ENCODE measurements around the gene WNT10A.

DNA sequence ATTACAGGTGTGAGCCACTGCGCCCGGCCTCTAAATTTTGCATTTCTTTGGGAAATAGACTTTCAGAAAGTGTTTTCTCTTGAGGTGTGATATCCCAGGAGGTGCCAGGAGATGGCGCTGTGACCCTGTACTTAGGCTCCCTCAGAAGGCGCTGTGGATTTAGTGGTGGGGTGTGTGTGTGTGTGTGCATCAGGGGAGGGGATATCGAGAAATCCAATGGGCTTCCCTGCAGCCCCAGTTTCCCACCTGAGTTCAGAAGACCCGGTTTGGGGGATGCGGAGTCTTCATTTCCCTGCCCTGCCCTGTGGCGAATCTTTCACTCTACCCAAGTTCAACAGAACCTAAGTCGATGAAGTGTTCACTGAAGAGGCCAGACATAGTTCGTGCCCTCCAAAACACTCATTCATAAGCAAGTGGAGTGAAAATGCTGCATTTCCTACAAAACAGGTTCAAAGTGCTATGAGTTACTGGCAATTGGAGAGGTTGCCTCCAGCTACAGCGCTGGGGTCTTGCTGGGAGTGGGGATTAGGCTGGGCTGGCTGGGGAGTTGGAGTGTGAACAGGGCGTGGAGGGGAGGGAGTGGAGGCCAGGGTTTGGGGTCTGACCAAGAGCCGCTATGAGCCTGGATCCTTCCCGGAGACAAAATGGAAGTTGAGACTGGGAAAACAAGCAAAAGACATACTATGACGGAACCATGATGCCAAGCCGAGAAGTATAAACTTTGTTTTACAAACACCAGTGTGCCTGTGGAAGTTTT lies 27.6 kb upstream of the WNT10A start:
- no peak for TF ChIP-seq POLR2AphosphoS5 (IDR thresholded peaks at IDR 0.05; ENCODE audit: low read depth, low read length)
- TF ChIP-seq TAF1 (IDR thresholded peaks at IDR 0.05; ENCODE audit: borderline replicate concordance, insufficient read depth, low read length): no peak
- TF ChIP-seq, protein P1, sequence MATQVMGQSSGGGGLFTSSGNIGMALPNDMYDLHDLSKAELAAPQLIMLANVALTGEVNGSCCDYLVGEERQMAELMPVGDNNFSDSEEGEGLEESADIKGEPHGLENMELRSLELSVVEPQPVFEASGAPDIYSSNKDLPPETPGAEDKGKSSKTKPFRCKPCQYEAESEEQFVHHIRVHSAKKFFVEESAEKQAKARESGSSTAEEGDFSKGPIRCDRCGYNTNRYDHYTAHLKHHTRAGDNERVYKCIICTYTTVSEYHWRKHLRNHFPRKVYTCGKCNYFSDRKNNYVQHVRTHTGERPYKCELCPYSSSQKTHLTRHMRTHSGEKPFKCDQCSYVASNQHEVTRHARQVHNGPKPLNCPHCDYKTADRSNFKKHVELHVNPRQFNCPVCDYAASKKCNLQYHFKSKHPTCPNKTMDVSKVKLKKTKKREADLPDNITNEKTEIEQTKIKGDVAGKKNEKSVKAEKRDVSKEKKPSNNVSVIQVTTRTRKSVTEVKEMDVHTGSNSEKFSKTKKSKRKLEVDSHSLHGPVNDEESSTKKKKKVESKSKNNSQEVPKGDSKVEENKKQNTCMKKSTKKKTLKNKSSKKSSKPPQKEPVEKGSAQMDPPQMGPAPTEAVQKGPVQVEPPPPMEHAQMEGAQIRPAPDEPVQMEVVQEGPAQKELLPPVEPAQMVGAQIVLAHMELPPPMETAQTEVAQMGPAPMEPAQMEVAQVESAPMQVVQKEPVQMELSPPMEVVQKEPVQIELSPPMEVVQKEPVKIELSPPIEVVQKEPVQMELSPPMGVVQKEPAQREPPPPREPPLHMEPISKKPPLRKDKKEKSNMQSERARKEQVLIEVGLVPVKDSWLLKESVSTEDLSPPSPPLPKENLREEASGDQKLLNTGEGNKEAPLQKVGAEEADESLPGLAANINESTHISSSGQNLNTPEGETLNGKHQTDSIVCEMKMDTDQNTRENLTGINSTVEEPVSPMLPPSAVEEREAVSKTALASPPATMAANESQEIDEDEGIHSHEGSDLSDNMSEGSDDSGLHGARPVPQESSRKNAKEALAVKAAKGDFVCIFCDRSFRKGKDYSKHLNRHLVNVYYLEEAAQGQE (IDR thresholded peaks at IDR 0.05; ENCODE audit: insufficient read depth in 1 of 2, low read depth in 2 of 2, low read length in 2 of 2): no peak
- no peak for TF ChIP-seq FOXP2 (optimal IDR thresholded peaks at IDR 0.05; ENCODE audit: borderline replicate concordance, extremely low read depth, extremely low read length, insufficient read depth)

Data from PFSK-1 (cell line).